ENCODE results near the gene CSDE1.

DNA sequence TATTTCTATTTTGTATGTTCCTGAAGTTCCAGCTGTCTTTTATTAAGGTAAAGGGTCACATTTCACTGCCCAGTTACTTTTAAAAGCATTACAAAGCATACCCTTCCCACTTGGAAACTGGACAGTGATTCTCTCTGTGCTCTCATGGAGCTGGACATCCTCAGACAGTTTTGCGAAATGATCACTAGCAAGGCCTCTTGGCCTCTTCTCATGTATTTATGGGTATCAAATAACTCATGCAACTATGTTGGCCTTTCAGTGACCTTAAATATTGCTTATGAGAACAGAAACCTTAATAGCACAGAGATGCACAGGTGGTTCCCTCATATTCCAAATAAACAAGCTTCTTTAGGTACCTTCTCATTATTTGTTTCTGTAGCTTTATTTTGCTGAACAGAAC is 54.5 kb downstream of the CSDE1 start:
- TF ChIP-seq CTCF (IDR thresholded peaks at IDR 0.05) (no peak), POLR2A (IDR thresholded peaks at IDR 0.05) (no peak)

Data from thyroid gland (tissue), 4 donors.